ENCODE results near the gene DHRS2.
"Not testable (repeated sequence)": the region's sequence is repeated elsewhere in the genome, so short reads cannot be mapped to it uniquely, and the experiment has no call there.

Gene DHRS2

GRCh38 chr14:23629832-23630396 lies 6.2 kb upstream of the DHRS2 start:
- TF ChIP-seq ZFX (IDR thresholded peaks at IDR 0.05; ENCODE audit: borderline replicate concordance): no peak
- TF ChIP-seq CTCF (IDR thresholded peaks at IDR 0.05): no peak

GRCh38 chr14:23630687-23631086 lies 5.5 kb upstream of the DHRS2 start:
- TF ChIP-seq CTCF (IDR thresholded peaks at IDR 0.05) (no peak), ZFX (IDR thresholded peaks at IDR 0.05; ENCODE audit: borderline replicate concordance) (no peak)

More at GRCh38 chr14:23629832-23630396, 6.2 kb upstream of the DHRS2 start:
- no peak overlapping the region for H3K27ac ChIP-seq

DNA sequence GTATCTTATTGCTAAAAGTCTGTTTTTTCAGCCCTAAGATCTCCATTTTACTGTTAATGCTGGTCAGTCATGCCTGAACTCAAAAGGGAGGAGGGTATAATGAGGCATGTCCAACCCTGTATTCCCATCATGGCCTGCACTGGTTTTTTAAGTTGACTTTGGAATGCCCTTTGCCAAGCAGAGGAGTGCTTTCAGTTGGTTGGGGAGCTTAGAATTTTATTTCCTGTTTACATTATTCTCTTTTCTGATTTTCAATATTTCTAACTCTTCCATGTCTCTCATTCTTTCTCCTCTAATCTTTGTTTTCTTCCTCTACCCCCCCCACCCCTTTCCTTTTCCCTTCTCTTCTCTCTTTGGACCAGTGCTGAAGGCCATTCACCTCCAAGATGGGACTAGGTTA lies 4.9 kb upstream of the DHRS2 start:
- H3K27ac ChIP-seq: no peak overlapping the region
- TF ChIP-seq ZFX (IDR thresholded peaks at IDR 0.05; ENCODE audit: borderline replicate concordance) (no peak), CTCF (IDR thresholded peaks at IDR 0.05) (no peak)

More at GRCh38 chr14:23630687-23631086, 5.5 kb upstream of the DHRS2 start:
- H3K27ac ChIP-seq: no peak overlapping the region

DNA sequence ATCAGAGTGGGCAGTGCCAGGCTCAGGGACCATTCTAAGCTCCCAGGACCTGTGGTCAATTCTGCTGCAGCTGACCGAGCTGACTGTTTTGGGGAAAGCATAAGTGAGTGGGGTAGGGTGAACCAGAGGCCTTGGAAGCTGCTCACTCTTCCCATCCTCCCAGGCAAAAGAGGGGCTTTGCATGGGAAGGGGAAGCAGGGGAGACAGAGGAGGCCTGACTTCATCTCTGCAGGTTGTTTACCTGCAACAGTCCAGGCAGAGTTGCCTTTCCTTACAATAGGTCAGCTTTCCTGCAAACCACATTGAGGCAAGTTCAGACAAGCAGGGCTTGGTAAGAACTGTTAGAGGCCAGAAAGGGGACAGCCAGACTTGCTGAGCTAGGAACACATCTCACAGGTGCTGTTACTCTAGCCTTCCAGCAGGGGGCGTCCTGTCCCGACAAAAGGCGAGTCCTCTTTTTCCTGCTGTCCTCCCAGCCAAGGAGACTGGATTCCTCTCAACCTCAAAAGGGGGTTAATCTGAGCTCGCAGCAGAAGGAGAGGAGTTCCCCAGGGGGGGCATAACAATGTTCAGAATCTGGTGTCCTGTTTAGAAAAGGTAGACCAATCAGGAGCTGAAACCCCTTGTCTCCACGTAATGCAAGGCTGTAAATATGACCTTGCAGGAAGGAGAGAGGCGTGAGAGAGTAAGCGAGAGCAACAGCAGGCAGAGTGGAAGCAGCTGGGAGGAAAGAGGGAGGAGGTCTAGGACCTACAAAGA lies 4.3 kb upstream of the DHRS2 start:
- TF ChIP-seq CTCF (IDR thresholded peaks at IDR 0.05): peak; percentile 91
- no peak for TF ChIP-seq ZFX (IDR thresholded peaks at IDR 0.05; ENCODE audit: borderline replicate concordance)
- H3K27ac ChIP-seq: no peak overlapping the region

DNA sequence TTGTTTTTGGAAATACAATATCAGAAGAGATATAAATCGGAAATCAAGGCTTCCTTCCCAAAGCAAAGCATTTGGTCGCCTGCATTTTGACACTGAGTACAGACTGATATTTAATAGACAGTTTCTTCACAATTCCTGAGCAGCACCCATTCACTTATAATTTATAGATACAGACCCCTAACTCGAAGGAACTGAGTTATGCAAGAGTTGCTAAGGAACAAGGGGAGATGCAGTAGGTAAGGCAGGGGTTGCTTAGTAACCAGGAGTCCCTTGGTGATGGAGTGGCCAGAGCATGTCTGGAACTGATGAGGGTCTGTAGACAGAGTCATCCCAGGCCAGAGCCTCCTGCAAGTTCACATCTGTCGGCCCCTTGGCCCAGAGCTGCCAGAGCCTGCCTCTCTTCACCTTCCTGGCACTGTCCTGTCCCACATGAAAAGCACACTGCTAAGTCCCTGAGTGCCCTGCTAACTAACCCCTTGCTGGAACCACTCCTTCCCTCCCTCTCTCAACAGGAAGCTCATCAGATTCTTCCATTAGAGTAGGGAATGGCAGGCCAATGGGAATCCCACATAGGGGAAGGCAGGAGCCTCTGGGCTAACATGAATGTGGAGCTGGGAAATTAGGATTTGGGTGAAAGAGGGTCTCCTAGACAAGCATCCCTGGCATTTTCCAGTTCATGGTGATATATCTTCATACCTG lies 3.6 kb upstream of the DHRS2 start:
- TF ChIP-seq CTCF (IDR thresholded peaks at IDR 0.05) (no peak), ZFX (IDR thresholded peaks at IDR 0.05; ENCODE audit: borderline replicate concordance) (no peak)
- H3K27ac ChIP-seq: no peak overlapping the region

DNA sequence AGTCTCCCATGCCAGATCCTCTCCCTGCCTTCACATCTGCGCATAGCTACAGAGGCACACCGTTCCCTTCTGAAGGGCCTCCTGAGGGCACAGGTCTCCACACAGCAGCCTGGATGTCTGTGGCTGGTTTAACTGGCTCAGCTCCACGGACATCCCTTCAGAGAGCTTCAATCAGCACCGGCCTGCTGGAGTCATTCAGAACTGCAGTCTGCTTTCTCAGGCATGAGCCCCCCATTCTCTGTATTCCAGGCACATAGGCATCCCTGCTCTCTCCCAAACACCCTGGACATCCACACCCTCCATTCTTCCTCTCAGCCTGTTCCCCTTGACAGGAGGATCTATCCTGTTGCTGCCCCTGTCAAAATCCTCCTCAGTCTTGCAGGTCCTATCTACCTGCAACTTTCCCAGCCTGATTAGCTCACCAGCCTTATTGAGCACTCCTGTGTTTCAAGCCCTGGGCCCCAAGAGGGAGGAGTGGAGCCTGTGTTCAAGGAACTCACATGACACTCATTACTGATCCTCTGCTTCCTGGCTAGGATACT lies 2.9 kb upstream of the DHRS2 start:
- H3K27ac ChIP-seq: no peak overlapping the region
- no peak for TF ChIP-seq CTCF (IDR thresholded peaks at IDR 0.05)
- TF ChIP-seq ZFX (IDR thresholded peaks at IDR 0.05; ENCODE audit: borderline replicate concordance): no peak

DNA sequence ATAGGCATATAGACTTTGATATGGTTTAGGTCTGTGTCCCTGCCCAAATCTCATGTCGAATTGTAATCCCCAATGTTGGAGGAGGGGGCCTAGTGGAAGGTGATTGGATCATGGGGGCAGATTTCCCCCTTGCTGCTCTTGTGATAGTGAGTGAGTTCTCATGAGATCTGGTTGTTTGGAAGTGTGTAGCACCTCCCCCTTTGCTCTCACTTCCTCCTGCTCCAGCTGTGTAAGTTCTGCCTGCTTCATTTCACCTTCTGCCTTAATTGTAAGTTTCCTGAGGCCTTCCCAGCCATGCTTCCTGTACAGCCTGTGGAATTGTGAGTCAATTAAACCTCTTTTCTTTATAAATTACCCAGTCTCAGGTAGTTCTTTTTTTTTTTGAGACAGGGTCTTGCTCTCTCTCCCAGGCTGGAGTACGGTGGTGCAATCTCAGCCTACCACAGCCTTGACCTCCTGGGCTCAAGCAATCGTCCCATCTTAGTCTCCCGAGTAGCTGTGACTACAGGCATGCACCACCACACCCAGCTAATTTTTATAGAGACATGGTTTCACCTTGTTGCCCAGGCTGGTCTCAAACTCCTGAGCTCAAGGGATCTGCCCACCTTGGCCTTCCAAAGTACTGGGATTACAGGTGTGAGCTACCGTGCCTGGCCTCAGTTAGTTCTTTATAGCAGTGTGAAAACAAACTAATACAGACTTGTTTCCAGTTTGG lies 1.3 kb upstream of the DHRS2 start:
- not testable (repeated sequence) for H3K27ac ChIP-seq

DNA sequence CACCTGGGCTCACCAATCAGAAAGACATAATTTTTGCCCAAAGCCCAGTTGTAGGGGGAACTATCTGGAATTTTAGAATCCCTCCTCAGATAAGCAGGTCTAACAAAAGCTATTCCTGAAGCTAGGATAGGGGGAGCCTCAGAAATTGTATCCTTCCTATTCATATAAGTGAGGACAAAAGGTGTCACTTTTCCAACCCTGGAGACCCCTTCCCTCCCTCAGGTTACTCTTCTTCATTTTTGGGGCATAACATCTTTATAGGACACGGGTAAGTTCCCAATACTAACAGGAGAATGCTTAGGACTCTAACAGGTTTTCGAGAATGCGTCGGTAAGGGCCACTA lies 1.1 kb downstream of the DHRS2 start:
- H3K27ac ChIP-seq: not testable (repeated sequence)

DNA sequence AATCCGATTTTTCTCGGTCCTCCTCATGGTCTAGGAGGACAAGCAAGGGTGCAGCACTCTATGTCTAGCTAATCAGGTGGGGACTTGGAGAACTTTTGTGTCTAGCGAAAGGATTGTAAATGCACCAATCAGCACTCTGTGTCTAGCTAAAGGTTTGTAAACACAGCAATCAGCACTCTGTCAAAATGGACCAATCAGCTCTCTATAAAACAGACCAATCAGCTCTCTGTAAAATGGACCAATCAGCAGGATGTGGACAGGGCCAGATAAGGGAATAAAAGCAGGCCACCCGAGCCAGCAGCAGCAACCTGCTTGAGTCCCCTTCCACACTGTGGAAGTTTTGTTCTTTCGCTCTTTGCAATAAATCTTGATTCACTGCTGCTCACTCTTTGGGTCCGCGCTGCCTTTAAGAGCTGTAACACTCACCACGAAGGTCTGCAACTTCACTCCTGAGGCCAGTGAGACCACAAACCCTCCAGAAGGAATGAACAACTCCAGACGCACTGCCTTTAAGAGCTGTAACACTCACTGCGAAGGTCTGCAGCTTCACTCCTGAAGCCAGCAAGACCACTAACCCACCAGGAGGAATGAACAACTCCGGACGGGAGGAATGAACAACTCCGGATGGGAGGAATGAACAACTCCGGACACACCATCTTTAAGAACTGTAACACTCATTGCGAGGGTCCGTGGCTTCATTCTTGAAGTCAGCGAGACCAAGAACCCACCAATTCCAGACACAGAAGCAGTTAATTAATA lies 1.7 kb downstream of the DHRS2 start:
- not testable (repeated sequence) for H3K27ac ChIP-seq

Data from 22Rv1 (cell line).